Measurements from ENCODE around the gene PI4K2A. TPM values are rescaled to one million over a fixed set of nuclear protein-coding genes. Genes with fewer than 3 reads are reported as not detected.
A peak's percentile ranks its signal among the peaks of the same experiment; 100 is the strongest.
"Not testable (repeated sequence)": the region's sequence is repeated elsewhere in the genome, so short reads cannot be mapped to it uniquely, and the experiment has no call there.

PI4K2A gene
- total and polyA plus RNA-seq, 4 experiments from 2014 or later, result 8.5 to 9.9 (median 9.2) TPM

DNA sequence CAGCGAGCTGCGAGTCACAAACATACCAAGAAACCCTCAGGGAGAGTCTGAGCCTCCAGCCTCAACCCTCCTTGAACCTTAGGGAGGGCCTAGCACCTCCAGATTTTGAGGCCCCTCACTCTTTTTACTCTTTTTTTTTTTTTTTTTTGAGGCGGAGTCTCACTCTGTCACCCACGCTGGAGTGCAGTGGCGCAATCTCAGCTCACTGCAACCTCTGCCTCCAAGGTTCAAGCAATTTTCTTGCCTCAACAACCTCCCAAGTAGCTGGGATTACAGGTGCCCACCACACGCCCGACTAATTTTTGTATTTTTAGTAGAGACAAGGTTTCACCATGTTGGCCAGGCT, 43.9 kb downstream of the PI4K2A start:
- H3K9me3 Mint-ChIP-seq; intact Hi-C loops (cut with micrococcal nuclease); H3K9me3 ChIP-seq (ENCODE audit: control insufficient read depth in 1 of 2, low read length in 2 of 2); H3K27ac ChIP-seq (ENCODE audit: low read depth, low read length); H3K27me3 Mint-ChIP-seq; H3K4me3 ChIP-seq (ENCODE audit: low read length in 2 of 2); H3K36me3 ChIP-seq (ENCODE audit: insufficient read depth, low read length); DNase-seq; H3K36me3 Mint-ChIP-seq; H3K27me3 ChIP-seq (ENCODE audit: insufficient read depth, low read length); H3K4me3 Mint-ChIP-seq: not testable (repeated sequence)
- Mint-ChIP-seq H3K27ac (peak overlapping the region in 2 of 7 donors; percentile 17 to 35), H3K4me1 (peaks cover 5 to 15% (median 10%) of the 10 kb centered on the region in 4 donors)
- POLR2A ChIA-PET (ENCODE audit: partially characterized antibody), result interaction anchor here (1.2 kb wide), 1 partner anchor 30 kb away, joined by 4 read pairs; no protein-coding TSS in a partner anchor
- peaks cover 29% of the 10 kb centered on the region for H3K4me1 ChIP-seq (ENCODE audit: insufficient read depth, low read length)
- CTCF ChIA-PET (ENCODE audit: partially characterized antibody), result interaction anchor here (1.4 to 8.3 kb wide), 2 partner anchors 13 to 21 kb away, joined by 4 to 118 read pairs; no protein-coding TSS in a partner anchor

DNA sequence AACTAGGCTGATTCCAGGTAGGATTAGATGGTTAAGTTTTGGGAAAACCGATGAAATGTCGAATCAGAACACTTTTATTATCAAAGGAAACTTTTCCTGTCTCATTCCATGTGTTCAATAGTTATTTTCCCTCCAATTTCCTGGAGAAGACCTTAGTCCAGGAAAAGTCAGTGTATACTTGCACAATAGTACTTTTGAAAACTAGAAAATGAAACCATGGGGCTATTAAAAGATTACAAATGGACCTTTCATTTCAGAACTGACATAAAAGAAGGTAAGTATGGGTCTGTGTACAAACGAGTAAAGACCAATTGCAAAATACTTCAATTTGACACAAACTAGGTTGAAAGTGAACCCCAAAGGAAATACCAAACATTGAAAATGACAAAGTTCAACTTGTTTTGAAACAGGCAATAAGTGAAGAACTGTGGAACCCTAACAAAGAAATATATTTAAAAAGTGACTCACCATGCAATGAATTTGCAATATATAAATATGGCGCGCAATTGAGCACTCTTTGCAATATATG, 44.5 kb downstream of the PI4K2A start:
- peak overlapping the region in 2 of 7 donors; percentile 25 to 62 for H3K27ac Mint-ChIP-seq
- no peaks in the 10 kb centered on the region for H3K9me3 Mint-ChIP-seq
- DNase-seq, result no peak
- H3K27ac ChIP-seq (ENCODE audit: low read depth, low read length), result no peak overlapping the region
- H3K4me3 Mint-ChIP-seq, result peak overlapping the region in 4 of 8 donors; percentile 5 to 43 (median 32)
- no peaks in the 10 kb centered on the region for H3K27me3 Mint-ChIP-seq
- peaks cover 29% of the 10 kb centered on the region for H3K4me1 ChIP-seq (ENCODE audit: insufficient read depth, low read length)
- intact Hi-C loops (cut with micrococcal nuclease), result no loop called here
- ChIA-PET CTCF (ENCODE audit: partially characterized antibody) (interaction anchor here (1.2 to 8.3 kb wide), 4 partner anchors 8 to 113 kb away, joined by 3 to 118 read pairs (median 44); partner anchors contain the start of gene MARVELD1), POLR2A (ENCODE audit: partially characterized antibody) (no interaction called here)
- H3K36me3 Mint-ChIP-seq, result no peaks in the 10 kb centered on the region
- no peak overlapping the region for H3K4me3 ChIP-seq (ENCODE audit: low read length in 2 of 2)
- peaks cover 5 to 15% (median 10%) of the 10 kb centered on the region in 4 donors for H3K4me1 Mint-ChIP-seq
- no peaks in the 10 kb centered on the region for H3K9me3 ChIP-seq (ENCODE audit: control insufficient read depth in 1 of 2, low read length in 2 of 2)
- H3K36me3 ChIP-seq (ENCODE audit: insufficient read depth, low read length), result no peaks in the 10 kb centered on the region
- H3K27me3 ChIP-seq (ENCODE audit: insufficient read depth, low read length), result no peaks in the 10 kb centered on the region

DNA sequence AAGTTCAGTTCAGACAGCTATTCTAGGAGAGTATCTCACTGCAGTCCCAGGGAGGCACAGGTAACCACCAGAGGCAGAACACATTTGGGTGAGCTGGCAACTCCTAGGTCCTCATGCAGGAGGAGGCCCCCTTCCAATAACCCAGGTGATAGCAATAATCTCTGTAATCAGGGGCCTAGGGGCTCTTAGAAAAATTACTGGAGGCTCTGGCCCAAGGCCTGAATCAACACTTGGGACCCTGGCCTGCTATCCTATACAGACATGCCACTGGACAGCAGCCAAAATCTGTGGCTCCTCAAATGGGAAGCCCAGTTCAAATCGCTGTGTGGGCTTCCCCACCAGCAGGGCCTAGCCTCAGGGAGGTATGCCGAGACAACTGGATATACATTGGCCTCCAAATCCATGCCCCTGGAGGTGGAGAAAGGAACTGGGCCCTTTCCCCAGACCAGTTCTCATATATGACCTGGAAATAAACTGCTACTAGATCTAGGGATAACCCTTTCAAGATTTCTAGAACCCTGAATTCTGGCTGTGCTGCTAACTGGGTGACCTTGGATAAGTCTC, 45.0 kb downstream of the PI4K2A start:
- POLR2A ChIA-PET (ENCODE audit: partially characterized antibody), result interaction anchor here (1.2 to 3.5 kb wide), 5 partner anchors 8 to 366 kb away, joined by 4 to 41 read pairs (median 13); partner anchors contain the start of genes FRAT1, PI4K2A and ZFYVE27
- H3K9me3 Mint-ChIP-seq, result no peaks in the 10 kb centered on the region
- H3K36me3 Mint-ChIP-seq, result no peaks in the 10 kb centered on the region
- Histone ChIP-seq H3K27me3 (ENCODE audit: insufficient read depth, low read length) (no peaks in the 10 kb centered on the region), H3K27ac (ENCODE audit: low read depth, low read length) (no peak overlapping the region), H3K9me3 (ENCODE audit: control insufficient read depth in 1 of 2, low read length in 2 of 2) (no peaks in the 10 kb centered on the region), H3K4me3 (ENCODE audit: low read length in 2 of 2) (no peak overlapping the region), H3K36me3 (ENCODE audit: insufficient read depth, low read length) (no peaks in the 10 kb centered on the region), H3K4me1 (ENCODE audit: insufficient read depth, low read length) (peaks cover 29% of the 10 kb centered on the region)
- H3K4me1 Mint-ChIP-seq, result peaks cover 5 to 15% (median 10%) of the 10 kb centered on the region in 4 donors
- intact Hi-C loops (cut with micrococcal nuclease), result no loop called here
- DNase-seq, result no peak
- no peaks in the 10 kb centered on the region for H3K27me3 Mint-ChIP-seq
- H3K27ac Mint-ChIP-seq, result peak overlapping the region in 4 of 7 donors; percentile 22 to 64 (median 44)
- CTCF ChIA-PET (ENCODE audit: partially characterized antibody), result interaction anchor here (0.6 to 8.3 kb wide), 10 partner anchors 8 to 183 kb away, joined by 3 to 118 read pairs (median 6); partner anchors contain the start of genes MARVELD1 and ZFYVE27
- peak overlapping the region in 4 of 8 donors; percentile 8 to 92 (median 32) for H3K4me3 Mint-ChIP-seq

DNA sequence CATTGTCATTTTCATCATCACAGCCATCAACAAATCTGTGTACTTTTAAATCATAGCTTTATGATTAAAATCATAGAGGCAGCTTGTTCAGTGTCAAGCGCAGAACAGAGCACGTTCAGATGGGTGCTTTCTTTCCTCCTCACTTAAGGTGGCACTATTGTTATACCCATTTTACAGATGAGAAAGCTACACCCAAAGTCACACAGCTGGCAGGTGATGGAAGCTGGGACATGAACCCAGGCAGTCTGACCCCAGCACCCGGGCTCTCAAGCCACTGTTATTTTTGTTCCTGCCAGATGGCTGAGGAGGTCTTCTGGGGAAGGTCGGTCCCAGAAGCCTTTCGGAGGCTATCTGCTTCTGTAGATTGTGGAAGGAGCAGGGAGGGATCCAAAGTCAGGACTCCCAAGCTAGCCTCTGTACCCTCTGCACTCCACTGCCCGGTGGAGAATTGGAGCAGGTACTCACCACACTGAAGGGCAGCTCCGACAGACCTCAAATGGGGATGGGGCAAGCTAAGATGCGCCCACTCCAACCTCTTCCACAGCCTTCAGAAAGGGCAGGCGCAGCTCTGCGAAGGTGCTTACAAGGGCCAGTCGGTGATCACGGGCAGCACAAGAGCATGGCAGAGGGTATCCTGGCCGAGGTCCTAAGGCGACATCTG, 46.0 kb downstream of the PI4K2A start:
- H3K27ac Mint-ChIP-seq, result peak overlapping the region; percentile 64 to 95 (median 87)
- no peaks in the 10 kb centered on the region for H3K9me3 Mint-ChIP-seq
- H3K36me3 Mint-ChIP-seq, result no peaks in the 10 kb centered on the region
- peak overlapping the region; percentile 86 to 87 for H3K4me3 ChIP-seq (ENCODE audit: low read length in 2 of 2)
- CTCF ChIA-PET (ENCODE audit: partially characterized antibody), result interaction anchor here (0.8 to 8.3 kb wide), 14 partner anchors 9 to 286 kb away, joined by 3 to 118 read pairs (median 4); partner anchors contain the start of genes MARVELD1 and ZFYVE27
- H3K27ac ChIP-seq (ENCODE audit: low read depth, low read length), result peak overlapping the region; percentile 71
- POLR2A ChIA-PET (ENCODE audit: partially characterized antibody), result interaction anchor here (0.8 to 3.5 kb wide), 18 partner anchors 9 to 448 kb away, joined by 3 to 41 read pairs (median 4); partner anchors contain the start of genes FRAT1, MARVELD1, PI4K2A and R3HCC1L
- H3K9me3 ChIP-seq (ENCODE audit: control insufficient read depth in 1 of 2, low read length in 2 of 2), result no peaks in the 10 kb centered on the region
- peak overlapping the region; percentile 84 to 92 (median 88) for H3K4me3 Mint-ChIP-seq
- no peaks in the 10 kb centered on the region for H3K27me3 ChIP-seq (ENCODE audit: insufficient read depth, low read length)
- DNase-seq, result peak in 4 of 5 donors; percentile 18 to 28 (median 26)
- no peaks in the 10 kb centered on the region for H3K27me3 Mint-ChIP-seq
- peaks cover 29% of the 10 kb centered on the region for H3K4me1 ChIP-seq (ENCODE audit: insufficient read depth, low read length)
- peaks cover 5 to 15% (median 10%) of the 10 kb centered on the region in 4 donors for H3K4me1 Mint-ChIP-seq
- H3K36me3 ChIP-seq (ENCODE audit: insufficient read depth, low read length), result no peaks in the 10 kb centered on the region
- intact Hi-C loops (cut with micrococcal nuclease), result loop anchor here (2.0 kb wide), 4 partner anchors 50 to 188 kb away; partner anchors contain the start of genes MMS19, MORN4, UBTD1 and ZFYVE27

DNA sequence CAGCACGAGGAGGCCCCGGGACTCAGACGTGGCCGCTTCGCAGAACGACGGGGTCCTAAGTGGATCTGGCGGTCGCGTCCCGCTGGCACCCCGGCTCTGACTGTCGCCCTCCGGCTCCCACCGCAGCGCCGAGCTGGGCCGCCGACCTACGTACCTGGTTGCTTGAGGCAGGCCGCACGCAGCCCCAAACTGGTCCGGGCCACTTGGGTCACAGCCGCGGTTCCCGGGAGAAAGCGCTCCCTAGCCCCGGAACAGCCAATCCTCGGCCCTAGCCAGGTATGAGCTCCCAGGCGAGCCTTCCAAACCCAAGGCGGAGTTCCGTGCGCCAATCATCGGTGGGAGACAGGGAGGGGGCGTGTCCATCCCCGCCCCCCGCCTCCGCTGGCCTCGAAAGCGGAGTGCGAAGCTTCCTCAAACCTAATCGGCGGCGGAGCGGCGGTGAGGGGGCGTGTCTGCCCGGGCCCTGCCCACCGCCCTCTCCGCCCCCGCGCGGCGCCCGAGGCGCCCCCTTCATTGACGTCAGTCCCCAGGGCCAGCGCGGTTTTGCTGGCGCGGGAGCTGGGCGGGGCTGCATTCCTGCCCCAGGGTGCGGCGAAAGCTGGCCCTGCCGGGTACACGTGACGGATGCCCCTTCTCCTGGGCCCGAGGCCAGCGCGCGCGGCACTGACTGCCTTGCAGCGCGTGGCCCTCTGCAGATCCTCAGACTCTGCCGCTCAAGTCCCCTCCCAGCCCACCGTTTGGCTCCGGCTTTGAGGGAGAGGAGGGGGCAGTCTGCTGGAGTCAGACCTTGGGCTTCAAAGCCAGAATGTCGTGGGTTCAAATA, 46.7 kb downstream of the PI4K2A start, which contains the start of gene AVPI1:
TSS of gene AVPI1 (minus strand) at position 280 of the 823 bp plus-strand sequence. CDS start 7,336 bp downstream, outside the sequence.
- POLR2A ChIA-PET (ENCODE audit: partially characterized antibody), result interaction anchor here (0.7 to 3.5 kb wide), 19 partner anchors 8 to 448 kb away, joined by 3 to 41 read pairs (median 4); partner anchors contain the start of genes FRAT1, GOLGA7B, MARVELD1 and PI4K2A
- Histone ChIP-seq H3K4me3 (ENCODE audit: low read length in 2 of 2) (peak within 1 kb of the TSS; percentile 86 to 87), H3K9me3 (ENCODE audit: control insufficient read depth in 1 of 2, low read length in 2 of 2) (no peaks in the 10 kb centered on the region), H3K27ac (ENCODE audit: low read depth, low read length) (peak within 1 kb of the TSS; percentile 71), H3K4me1 (ENCODE audit: insufficient read depth, low read length) (peaks cover 29% of the 10 kb centered on the region), H3K36me3 (ENCODE audit: insufficient read depth, low read length) (no peaks in the 10 kb centered on the region), H3K27me3 (ENCODE audit: insufficient read depth, low read length) (no peaks in the 10 kb centered on the region)
- DNase-seq, result peak; percentile 96 to 97 (median 97)
- Mint-ChIP-seq H3K4me3 (peak within 1 kb of the TSS; percentile 84 to 92 (median 88)), H3K9me3 (no peaks in the 10 kb centered on the region), H3K27me3 (no peaks in the 10 kb centered on the region), H3K27ac (peak within 1 kb of the TSS; percentile 64 to 96 (median 92)), H3K4me1 (peaks cover 5 to 15% (median 10%) of the 10 kb centered on the region in 4 donors), H3K36me3 (no peaks in the 10 kb centered on the region)
- CTCF ChIA-PET (ENCODE audit: partially characterized antibody), result interaction anchor here (0.8 to 8.3 kb wide), 13 partner anchors 10 to 286 kb away, joined by 3 to 118 read pairs (median 4); partner anchors contain the start of genes MARVELD1 and ZFYVE27
- intact Hi-C loops (cut with micrococcal nuclease), result loop anchor here (1.0 to 2.0 kb wide), 5 partner anchors 47 to 188 kb away; partner anchors contain the start of genes MMS19, MORN4, PI4K2A and UBTD1
